HEK293 (cell line): ENCODE measurements around the gene WDR11.

Source experiments
- CTCF ChIA-PET: fragments of 350-600 bp; formaldehyde crosslinking; extraction: SDS; loops from one replicate; lab custom pipeline; 2021; ENCODE audit warnings: antibody characterized with exemption; lab: Yijun Ruan, JAX
- POLR2A ChIA-PET: fragments of 300-600 bp; formaldehyde crosslinking; extraction: SDS; loops from one replicate; lab custom pipeline; 2020; ENCODE audit warnings: antibody characterized with exemption, inconsistent platforms; lab: Yijun Ruan, JAX
- H3K27ac ChIP-seq: fragments of 200-500 bp; sonication (Bioruptor generic); 2 replicates; pipeline ENCODE4 v1.5.1; 2014; ENCODE audit warnings: low read depth, low read length, control low read depth, inconsistent platforms; ENCODE audit errors: extremely low read depth
- H3K36me3 ChIP-seq, 2 experiments: fragments of 200-500 bp in 1 of 2; sonication (Bioruptor generic) in 1 of 2; 1 replicate in 1 of 2; 2 replicates in 1 of 2; pipeline ENCODE4 v1.5.1; 2014 to 2017; ENCODE audit warnings: inconsistent platforms in 2 of 2, low read length in 2 of 2; ENCODE audit not compliant: control insufficient read depth in 2 of 2, insufficient read depth in 1 of 2
- H3K4me1 ChIP-seq: fragments of 200-500 bp; sonication (Bioruptor generic); 2 replicates; pipeline ENCODE4 v1.5.1; 2014; ENCODE audit warnings: mild to moderate bottlenecking, low read length, inconsistent platforms; ENCODE audit not compliant: control insufficient read depth, insufficient read depth
- H3K4me3 ChIP-seq: 2 replicates; pipeline ENCODE4 v1.5.1; 2011; ENCODE audit warnings: low read depth, mild to moderate bottlenecking, control low read depth, low read length, moderate library complexity
- H3K9me3 ChIP-seq: fragments of 200-500 bp; sonication (Bioruptor generic); 2 replicates; pipeline ENCODE4 v1.5.1; 2014; ENCODE audit warnings: low read depth, low read length, inconsistent platforms; ENCODE audit not compliant: control insufficient read depth, insufficient read depth
- GLIS2 ChIP-seq: fragments of 450-650 bp; formaldehyde crosslinking; IDR thresholded peaks from 2 replicates; pipeline ENCODE4 v1.5.1; 2016; ENCODE audit warnings: missing biosample characterization, missing genetic modification characterization
- MYNN ChIP-seq: fragments of 450-650 bp; formaldehyde crosslinking; IDR thresholded peaks from 2 replicates; pipeline ENCODE4 v1.5.1; 2016; ENCODE audit warnings: missing biosample characterization, missing genetic modification characterization, borderline replicate concordance
- SALL2 ChIP-seq: fragments of 450-650 bp; formaldehyde crosslinking; IDR thresholded peaks from 2 replicates; pipeline ENCODE4 v1.5.0; 2017; ENCODE audit warnings: missing biosample characterization, mild to moderate bottlenecking, missing genetic modification characterization, borderline replicate concordance
- SETDB1 ChIP-seq: IDR thresholded peaks from one replicate; pipeline ENCODE4 v1.6.1; 2017; ENCODE audit warnings: mild to moderate bottlenecking, low read length, moderate library complexity, mixed read lengths; ENCODE audit not compliant: insufficient read length
- ZBTB1 ChIP-seq: fragments of 450-650 bp; formaldehyde crosslinking; IDR thresholded peaks from 2 replicates; pipeline ENCODE4 v1.5.1; 2016; ENCODE audit warnings: missing biosample characterization, missing genetic modification characterization
- ZEB2 ChIP-seq: fragments of 450-650 bp; formaldehyde crosslinking; IDR thresholded peaks from 2 replicates; pipeline ENCODE4 v1.5.1; 2016; ENCODE audit warnings: missing biosample characterization, missing genetic modification characterization
- ZNF10 ChIP-seq: fragments of 450-650 bp; formaldehyde crosslinking; IDR thresholded peaks from 2 replicates; pipeline ENCODE4 v1.5.1; 2017; ENCODE audit warnings: missing biosample characterization, missing genetic modification characterization
- ZNF114 ChIP-seq: fragments of 450-650 bp; formaldehyde crosslinking; IDR thresholded peaks from 2 replicates; pipeline ENCODE4 v1.5.0; 2017; ENCODE audit warnings: missing biosample characterization, missing genetic modification characterization
- ZNF133 ChIP-seq: fragments of 450-650 bp; formaldehyde crosslinking; IDR thresholded peaks from 2 replicates; pipeline ENCODE4 v1.5.1; 2016; ENCODE audit warnings: missing biosample characterization, missing genetic modification characterization
- ZNF16 ChIP-seq: fragments of 450-650 bp; formaldehyde crosslinking; IDR thresholded peaks from 2 replicates; pipeline ENCODE4 v1.5.1; 2016; ENCODE audit warnings: low read depth, missing biosample characterization, missing genetic modification characterization
- ZNF302 ChIP-seq: fragments of 450-650 bp; formaldehyde crosslinking; IDR thresholded peaks from 2 replicates; pipeline ENCODE4 v1.5.1; 2016; ENCODE audit warnings: missing biosample characterization, missing genetic modification characterization, low read depth
- ZNF366 ChIP-seq: fragments of 450-650 bp; formaldehyde crosslinking; conservative IDR thresholded peaks from 2 replicates; pipeline ENCODE4 v1.5.1; 2016; ENCODE audit warnings: missing biosample characterization, missing genetic modification characterization
- ZNF585B ChIP-seq: fragments of 450-650 bp; formaldehyde crosslinking; IDR thresholded peaks from 2 replicates; pipeline ENCODE4 v1.5.1; 2016; ENCODE audit warnings: missing biosample characterization, missing genetic modification characterization
- ZNF624 ChIP-seq: fragments of 450-650 bp; formaldehyde crosslinking; IDR thresholded peaks from 2 replicates; pipeline ENCODE4 v1.5.1; 2017; ENCODE audit warnings: missing biosample characterization, missing genetic modification characterization
- ZNF654 ChIP-seq: fragments of 450-650 bp; formaldehyde crosslinking; IDR thresholded peaks from 2 replicates; pipeline ENCODE4 v1.5.1; 2016; ENCODE audit warnings: low read depth, missing biosample characterization, missing genetic modification characterization
- ZNF701 ChIP-seq: fragments of 450-650 bp; formaldehyde crosslinking; IDR thresholded peaks from 2 replicates; pipeline ENCODE4 v1.5.1; 2016; ENCODE audit warnings: missing biosample characterization, missing genetic modification characterization
- ZNF707 ChIP-seq: fragments of 450-650 bp; formaldehyde crosslinking; IDR thresholded peaks from 2 replicates; pipeline ENCODE4 v1.5.1; 2016; ENCODE audit warnings: missing biosample characterization, missing genetic modification characterization
- TF ChIP-seq, protein P1 (sequence below): fragments of 450-650 bp; formaldehyde crosslinking; IDR thresholded peaks from 2 replicates; pipeline ENCODE4 v1.5.1; 2016; ENCODE audit warnings: missing biosample characterization, missing genetic modification characterization
- TF ChIP-seq, protein P2 (sequence below): fragments of 450-650 bp; formaldehyde crosslinking; optimal IDR thresholded peaks from 2 replicates; pipeline ENCODE3; 2016; ENCODE audit warnings: missing biosample characterization, mild to moderate bottlenecking, missing genetic modification characterization
- TF ChIP-seq, protein P3 (sequence below): fragments of 450-650 bp; formaldehyde crosslinking; IDR thresholded peaks from 2 replicates; pipeline ENCODE4 v1.5.1; 2016; ENCODE audit warnings: missing biosample characterization, missing genetic modification characterization
- TF ChIP-seq, protein P4 (sequence below): fragments of 450-650 bp; formaldehyde crosslinking; IDR thresholded peaks from 2 replicates; pipeline ENCODE4 v1.5.1; 2017; ENCODE audit warnings: missing biosample characterization, missing genetic modification characterization
- TF ChIP-seq, protein P5 (sequence below): fragments of 450-650 bp; formaldehyde crosslinking; IDR thresholded peaks from 2 replicates; pipeline ENCODE4 v1.5.1; 2017; ENCODE audit warnings: missing biosample characterization, missing genetic modification characterization
- TF ChIP-seq, protein P6 (sequence below): fragments of 450-650 bp; formaldehyde crosslinking; IDR thresholded peaks from 2 replicates; pipeline ENCODE4 v1.5.1; 2016; ENCODE audit warnings: missing biosample characterization, missing genetic modification characterization
- TF ChIP-seq, protein P7 (sequence below): fragments of 450-650 bp; IDR thresholded peaks from 2 replicates; pipeline ENCODE4 v1.5.1; 2018; ENCODE audit warnings: missing biosample characterization, mild to moderate bottlenecking, missing genetic modification characterization

WDR11 gene

DNA sequence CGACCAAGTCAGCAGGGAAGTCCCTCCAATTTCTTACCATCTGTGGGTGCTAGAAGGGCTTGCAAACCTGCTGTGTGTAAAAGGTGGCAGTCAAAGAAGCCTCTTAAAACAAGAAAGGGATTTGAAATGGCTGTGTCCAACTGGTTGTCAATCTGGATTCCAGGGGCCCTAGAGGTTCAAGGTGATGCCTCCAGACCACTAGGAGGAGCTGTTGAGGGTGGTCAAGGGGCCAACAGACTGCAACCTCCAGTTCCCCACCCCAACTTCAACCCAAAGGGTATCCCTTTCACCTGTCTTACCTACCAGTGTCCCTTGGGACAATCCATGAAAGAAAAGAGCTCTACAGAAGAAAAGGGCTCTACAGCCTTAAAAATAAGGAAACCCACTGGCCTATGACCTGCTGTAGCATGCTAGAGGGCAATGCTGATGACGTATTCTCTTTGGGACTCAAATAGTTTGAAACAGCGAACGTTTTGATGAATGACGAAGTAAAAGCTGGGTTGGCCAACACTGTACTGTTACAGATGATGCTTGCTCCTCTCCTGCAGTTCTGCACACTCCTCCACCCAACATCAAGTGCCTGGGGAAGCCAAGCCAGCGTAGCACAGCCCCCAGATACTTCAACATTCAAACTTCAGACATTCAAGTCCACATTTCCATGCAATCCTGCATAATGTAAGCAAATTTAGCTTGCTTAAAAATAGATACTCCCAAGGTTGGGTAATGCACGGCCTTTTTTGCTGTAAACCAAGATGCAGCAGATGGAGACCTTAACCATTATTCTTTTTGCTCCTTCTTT lies 45.9 kb upstream of the WDR11 start:
- no peak overlapping the region for H3K27ac ChIP-seq
- H3K36me3 ChIP-seq: no peaks in the 10 kb centered on the region
- TF ChIP-seq ZNF133 (tag by site-specific recombination): no peak
- no peak for TF ChIP-seq SALL2
- TF ChIP-seq, protein P1, sequence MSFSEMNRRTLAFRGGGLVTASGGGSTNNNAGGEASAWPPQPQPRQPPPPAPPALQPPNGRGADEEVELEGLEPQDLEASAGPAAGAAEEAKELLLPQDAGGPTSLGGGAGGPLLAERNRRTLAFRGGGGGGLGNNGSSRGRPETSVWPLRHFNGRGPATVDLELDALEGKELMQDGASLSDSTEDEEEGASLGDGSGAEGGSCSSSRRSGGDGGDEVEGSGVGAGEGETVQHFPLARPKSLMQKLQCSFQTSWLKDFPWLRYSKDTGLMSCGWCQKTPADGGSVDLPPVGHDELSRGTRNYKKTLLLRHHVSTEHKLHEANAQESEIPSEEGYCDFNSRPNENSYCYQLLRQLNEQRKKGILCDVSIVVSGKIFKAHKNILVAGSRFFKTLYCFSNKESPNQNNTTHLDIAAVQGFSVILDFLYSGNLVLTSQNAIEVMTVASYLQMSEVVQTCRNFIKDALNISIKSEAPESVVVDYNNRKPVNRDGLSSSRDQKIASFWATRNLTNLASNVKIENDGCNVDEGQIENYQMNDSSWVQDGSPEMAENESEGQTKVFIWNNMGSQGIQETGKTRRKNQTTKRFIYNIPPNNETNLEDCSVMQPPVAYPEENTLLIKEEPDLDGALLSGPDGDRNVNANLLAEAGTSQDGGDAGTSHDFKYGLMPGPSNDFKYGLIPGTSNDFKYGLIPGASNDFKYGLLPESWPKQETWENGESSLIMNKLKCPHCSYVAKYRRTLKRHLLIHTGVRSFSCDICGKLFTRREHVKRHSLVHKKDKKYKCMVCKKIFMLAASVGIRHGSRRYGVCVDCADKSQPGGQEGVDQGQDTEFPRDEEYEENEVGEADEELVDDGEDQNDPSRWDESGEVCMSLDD: no peak
- no peak for TF ChIP-seq ZNF114 (tag by site-specific recombination)
- TF ChIP-seq, protein P2, sequence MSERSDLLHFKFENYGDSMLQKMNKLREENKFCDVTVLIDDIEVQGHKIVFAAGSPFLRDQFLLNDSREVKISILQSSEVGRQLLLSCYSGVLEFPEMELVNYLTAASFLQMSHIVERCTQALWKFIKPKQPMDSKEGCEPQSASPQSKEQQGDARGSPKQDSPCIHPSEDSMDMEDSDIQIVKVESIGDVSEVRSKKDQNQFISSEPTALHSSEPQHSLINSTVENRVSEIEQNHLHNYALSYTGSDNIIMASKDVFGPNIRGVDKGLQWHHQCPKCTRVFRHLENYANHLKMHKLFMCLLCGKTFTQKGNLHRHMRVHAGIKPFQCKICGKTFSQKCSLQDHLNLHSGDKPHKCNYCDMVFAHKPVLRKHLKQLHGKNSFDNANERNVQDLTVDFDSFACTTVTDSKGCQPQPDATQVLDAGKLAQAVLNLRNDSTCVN (tag by site-specific recombination): no peak
- TF ChIP-seq, protein P3, sequence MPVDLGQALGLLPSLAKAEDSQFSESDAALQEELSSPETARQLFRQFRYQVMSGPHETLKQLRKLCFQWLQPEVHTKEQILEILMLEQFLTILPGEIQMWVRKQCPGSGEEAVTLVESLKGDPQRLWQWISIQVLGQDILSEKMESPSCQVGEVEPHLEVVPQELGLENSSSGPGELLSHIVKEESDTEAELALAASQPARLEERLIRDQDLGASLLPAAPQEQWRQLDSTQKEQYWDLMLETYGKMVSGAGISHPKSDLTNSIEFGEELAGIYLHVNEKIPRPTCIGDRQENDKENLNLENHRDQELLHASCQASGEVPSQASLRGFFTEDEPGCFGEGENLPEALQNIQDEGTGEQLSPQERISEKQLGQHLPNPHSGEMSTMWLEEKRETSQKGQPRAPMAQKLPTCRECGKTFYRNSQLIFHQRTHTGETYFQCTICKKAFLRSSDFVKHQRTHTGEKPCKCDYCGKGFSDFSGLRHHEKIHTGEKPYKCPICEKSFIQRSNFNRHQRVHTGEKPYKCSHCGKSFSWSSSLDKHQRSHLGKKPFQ (tag by site-specific recombination): no peak
- TF ChIP-seq, protein P4, sequence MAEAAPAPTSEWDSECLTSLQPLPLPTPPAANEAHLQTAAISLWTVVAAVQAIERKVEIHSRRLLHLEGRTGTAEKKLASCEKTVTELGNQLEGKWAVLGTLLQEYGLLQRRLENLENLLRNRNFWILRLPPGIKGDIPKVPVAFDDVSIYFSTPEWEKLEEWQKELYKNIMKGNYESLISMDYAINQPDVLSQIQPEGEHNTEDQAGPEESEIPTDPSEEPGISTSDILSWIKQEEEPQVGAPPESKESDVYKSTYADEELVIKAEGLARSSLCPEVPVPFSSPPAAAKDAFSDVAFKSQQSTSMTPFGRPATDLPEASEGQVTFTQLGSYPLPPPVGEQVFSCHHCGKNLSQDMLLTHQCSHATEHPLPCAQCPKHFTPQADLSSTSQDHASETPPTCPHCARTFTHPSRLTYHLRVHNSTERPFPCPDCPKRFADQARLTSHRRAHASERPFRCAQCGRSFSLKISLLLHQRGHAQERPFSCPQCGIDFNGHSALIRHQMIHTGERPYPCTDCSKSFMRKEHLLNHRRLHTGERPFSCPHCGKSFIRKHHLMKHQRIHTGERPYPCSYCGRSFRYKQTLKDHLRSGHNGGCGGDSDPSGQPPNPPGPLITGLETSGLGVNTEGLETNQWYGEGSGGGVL (tag by site-specific recombination): no peak
- TF ChIP-seq ZNF701: no peak
- TF ChIP-seq ZNF585B: no peak
- TF ChIP-seq, protein P5, sequence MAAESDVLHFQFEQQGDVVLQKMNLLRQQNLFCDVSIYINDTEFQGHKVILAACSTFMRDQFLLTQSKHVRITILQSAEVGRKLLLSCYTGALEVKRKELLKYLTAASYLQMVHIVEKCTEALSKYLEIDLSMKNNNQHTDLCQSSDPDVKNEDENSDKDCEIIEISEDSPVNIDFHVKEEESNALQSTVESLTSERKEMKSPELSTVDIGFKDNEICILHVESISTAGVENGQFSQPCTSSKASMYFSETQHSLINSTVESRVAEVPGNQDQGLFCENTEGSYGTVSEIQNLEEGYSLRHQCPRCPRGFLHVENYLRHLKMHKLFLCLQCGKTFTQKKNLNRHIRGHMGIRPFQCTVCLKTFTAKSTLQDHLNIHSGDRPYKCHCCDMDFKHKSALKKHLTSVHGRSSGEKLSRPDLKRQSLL (tag by site-specific recombination): no peak
- no peak for TF ChIP-seq ZEB2 (tag by site-specific recombination)
- no peak for TF ChIP-seq ZNF707 (tag by site-specific recombination)
- TF ChIP-seq ZNF302 (tag by site-specific recombination): no peak
- POLR2A ChIA-PET: no interaction called here
- no peaks in the 10 kb centered on the region for H3K9me3 ChIP-seq
- CTCF ChIA-PET: interaction anchor here (0.7 to 1.7 kb wide), 7 partner anchors 9 to 766 kb away, joined by 3 to 6 read pairs (median 3); no protein-coding TSS in a partner anchor
- H3K4me1 ChIP-seq: peaks cover 2% of the 10 kb centered on the region; the same call in 1 of the 2 replicates
- no peak overlapping the region for H3K4me3 ChIP-seq

DNA sequence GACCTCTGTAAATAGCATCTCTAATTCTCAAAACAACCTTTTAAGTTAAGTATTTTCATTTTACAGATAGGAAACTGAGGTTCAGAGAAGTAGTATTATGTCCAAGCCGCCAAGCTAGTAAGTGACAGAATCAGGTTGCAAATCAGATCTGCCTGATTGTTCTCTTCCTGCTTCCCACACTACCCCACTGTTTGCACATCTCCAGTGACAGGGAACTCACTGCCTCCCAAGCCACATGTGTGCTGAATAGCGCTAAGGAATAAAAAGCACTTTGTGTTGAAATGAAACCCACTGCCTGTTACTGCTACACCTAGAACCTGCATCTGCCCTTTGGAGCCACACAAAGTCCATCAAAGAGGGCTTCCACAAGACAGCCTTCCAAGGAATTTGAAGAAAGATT lies 45.1 kb upstream of the WDR11 start:
- no peak overlapping the region for H3K4me3 ChIP-seq
- ChIA-PET POLR2A (no interaction called here), CTCF (interaction anchor here (1.7 kb wide), 1 partner anchor 15 kb away, joined by 6 read pairs; no protein-coding TSS in a partner anchor)
- H3K27ac ChIP-seq: no peak overlapping the region
- H3K9me3 ChIP-seq: no peaks in the 10 kb centered on the region
- peaks cover 5% of the 10 kb centered on the region; the same call in 1 of the 2 replicates for H3K4me1 ChIP-seq
- H3K36me3 ChIP-seq: no peaks in the 10 kb centered on the region
- TF ChIP-seq SETDB1 (no peak), GLIS2 (tag by site-specific recombination) (no peak), ZNF10 (no peak), ZNF624 (tag by site-specific recombination) (no peak), ZNF654 (tag by site-specific recombination) (no peak), MYNN (tag by site-specific recombination) (no peak), ZBTB1 (tag by site-specific recombination) (no peak), ZNF366 (tag by site-specific recombination) (no peak), ZNF16 (no peak)
- TF ChIP-seq, protein P6, sequence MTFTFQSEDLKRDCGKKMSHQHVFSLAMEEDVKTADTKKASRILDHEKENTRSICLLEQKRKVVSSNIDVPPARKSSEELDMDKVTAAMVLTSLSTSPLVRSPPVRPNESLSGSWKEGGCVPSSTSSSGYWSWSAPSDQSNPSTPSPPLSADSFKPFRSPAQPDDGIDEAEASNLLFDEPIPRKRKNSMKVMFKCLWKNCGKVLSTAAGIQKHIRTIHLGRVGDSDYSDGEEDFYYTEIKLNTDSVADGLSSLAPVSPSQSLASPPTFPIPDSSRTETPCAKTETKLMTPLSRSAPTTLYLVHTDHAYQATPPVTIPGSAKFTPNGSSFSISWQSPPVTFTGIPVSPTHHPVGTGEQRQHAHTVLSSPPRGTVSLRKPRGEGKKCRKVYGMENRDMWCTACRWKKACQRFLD (tag by site-specific recombination): no peak
- TF ChIP-seq, protein P7, sequence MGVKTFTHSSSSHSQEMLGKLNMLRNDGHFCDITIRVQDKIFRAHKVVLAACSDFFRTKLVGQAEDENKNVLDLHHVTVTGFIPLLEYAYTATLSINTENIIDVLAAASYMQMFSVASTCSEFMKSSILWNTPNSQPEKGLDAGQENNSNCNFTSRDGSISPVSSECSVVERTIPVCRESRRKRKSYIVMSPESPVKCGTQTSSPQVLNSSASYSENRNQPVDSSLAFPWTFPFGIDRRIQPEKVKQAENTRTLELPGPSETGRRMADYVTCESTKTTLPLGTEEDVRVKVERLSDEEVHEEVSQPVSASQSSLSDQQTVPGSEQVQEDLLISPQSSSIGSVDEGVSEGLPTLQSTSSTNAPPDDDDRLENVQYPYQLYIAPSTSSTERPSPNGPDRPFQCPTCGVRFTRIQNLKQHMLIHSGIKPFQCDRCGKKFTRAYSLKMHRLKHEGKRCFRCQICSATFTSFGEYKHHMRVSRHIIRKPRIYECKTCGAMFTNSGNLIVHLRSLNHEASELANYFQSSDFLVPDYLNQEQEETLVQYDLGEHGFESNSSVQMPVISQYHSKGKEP: no peak
